ENCODE results near the gene PID1. TPM values are rescaled to one million over a fixed set of nuclear protein-coding genes. Genes with fewer than 3 reads are reported as not detected.

The PID1 gene
- total and polyA plus RNA-seq, 5 donors from 2014 or later = 0.09 TPM; not detected in 4

GRCh38 chr2:229296536-229296935 is 25.4 kb upstream of the PID1 start:
- Histone ChIP-seq H3K27me3 (ENCODE audit: control insufficient read depth, insufficient read depth, low read length) (no peaks in the 10 kb centered on the region), H3K4me3 (ENCODE audit: low read depth, low read length) (no peak overlapping the region), H3K9me3 (ENCODE audit: control insufficient read depth in 2 of 2, low read length in 2 of 2) (no peaks in the 10 kb centered on the region), H3K36me3 (ENCODE audit: control insufficient read depth, insufficient read depth, low read length) (no peaks in the 10 kb centered on the region), H3K27ac (ENCODE audit: insufficient read depth, low read length, poor library complexity, severe bottlenecking) (no peak overlapping the region), H3K4me1 (ENCODE audit: control insufficient read depth, insufficient read depth, low read length, poor library complexity, severe bottlenecking) (no peaks in the 10 kb centered on the region)
- Mint-ChIP-seq H3K27ac (no peak overlapping the region), H3K9me3 (peaks cover 0 to 5% (median 0%) of the 10 kb centered on the region in 7 donors), H3K4me3 (no peak overlapping the region), H3K36me3 (no peaks in the 10 kb centered on the region), H3K27me3 (no peaks in the 10 kb centered on the region), H3K4me1 (no peaks in the 10 kb centered on the region)
- ATAC-seq (ENCODE audit: low read depth in 2 of 2) (no peak), DNase-seq (no peak)

- Mint-ChIP-seq H3K27ac (no peak overlapping the region), H3K4me3 (no peak overlapping the region), H3K27me3 (no peaks in the 10 kb centered on the region), H3K4me1 (no peaks in the 10 kb centered on the region), H3K9me3 (peaks cover 0 to 5% (median 0%) of the 10 kb centered on the region in 7 donors), H3K36me3 (no peaks in the 10 kb centered on the region)
- Histone ChIP-seq H3K4me1 (ENCODE audit: control insufficient read depth, insufficient read depth, low read length, poor library complexity, severe bottlenecking) (no peaks in the 10 kb centered on the region), H3K9me3 (ENCODE audit: control insufficient read depth in 2 of 2, low read length in 2 of 2) (no peaks in the 10 kb centered on the region), H3K27me3 (ENCODE audit: control insufficient read depth, insufficient read depth, low read length) (no peaks in the 10 kb centered on the region), H3K27ac (ENCODE audit: insufficient read depth, low read length, poor library complexity, severe bottlenecking) (no peak overlapping the region), H3K36me3 (ENCODE audit: control insufficient read depth, insufficient read depth, low read length) (no peaks in the 10 kb centered on the region), H3K4me3 (ENCODE audit: low read depth, low read length) (no peak overlapping the region)
- ATAC-seq (ENCODE audit: low read depth in 2 of 2) = no peak
- DNase-seq = no peak
Observed at GRCh38 chr2:229296016-229296415, 24.9 kb upstream of the PID1 start.

GRCh38 chr2:229287823-229288222 is 16.7 kb upstream of the PID1 start:
- ATAC-seq (ENCODE audit: low read depth in 2 of 2) = no peak
- H3K27me3 ChIP-seq (ENCODE audit: control insufficient read depth, insufficient read depth, low read length) = no peaks in the 10 kb centered on the region
- no peak overlapping the region for H3K4me3 ChIP-seq (ENCODE audit: low read depth, low read length)
- Mint-ChIP-seq H3K27me3 (no peaks in the 10 kb centered on the region), H3K9me3 (peaks cover 0 to 5% (median 4%) of the 10 kb centered on the region in 7 donors), H3K27ac (no peak overlapping the region), H3K4me3 (no peak overlapping the region), H3K36me3 (no peaks in the 10 kb centered on the region), H3K4me1 (no peaks in the 10 kb centered on the region)
- no peaks in the 10 kb centered on the region for H3K9me3 ChIP-seq (ENCODE audit: control insufficient read depth in 2 of 2, low read length in 2 of 2)
- H3K27ac ChIP-seq (ENCODE audit: insufficient read depth, low read length, poor library complexity, severe bottlenecking) = no peak overlapping the region
- DNase-seq = no peak
- H3K4me1 ChIP-seq (ENCODE audit: control insufficient read depth, insufficient read depth, low read length, poor library complexity, severe bottlenecking) = no peaks in the 10 kb centered on the region
- no peaks in the 10 kb centered on the region for H3K36me3 ChIP-seq (ENCODE audit: control insufficient read depth, insufficient read depth, low read length)

GRCh38 chr2:229282758-229283546 is 11.9 kb upstream of the PID1 start:
- no peaks in the 10 kb centered on the region for H3K36me3 ChIP-seq (ENCODE audit: control insufficient read depth, insufficient read depth, low read length)
- Mint-ChIP-seq H3K36me3 (no peaks in the 10 kb centered on the region), H3K27ac (no peak overlapping the region), H3K4me1 (no peaks in the 10 kb centered on the region), H3K4me3 (no peak overlapping the region), H3K9me3 (peaks cover 0 to 2% (median 0%) of the 10 kb centered on the region in 7 donors), H3K27me3 (no peaks in the 10 kb centered on the region)
- no peak overlapping the region for H3K27ac ChIP-seq (ENCODE audit: insufficient read depth, low read length, poor library complexity, severe bottlenecking)
- ATAC-seq (ENCODE audit: low read depth in 2 of 2) (no peak), DNase-seq (no peak)
- H3K4me3 ChIP-seq (ENCODE audit: low read depth, low read length) = no peak overlapping the region
- no peaks in the 10 kb centered on the region for H3K9me3 ChIP-seq (ENCODE audit: control insufficient read depth in 2 of 2, low read length in 2 of 2)
- H3K27me3 ChIP-seq (ENCODE audit: control insufficient read depth, insufficient read depth, low read length) = no peaks in the 10 kb centered on the region
- no peaks in the 10 kb centered on the region for H3K4me1 ChIP-seq (ENCODE audit: control insufficient read depth, insufficient read depth, low read length, poor library complexity, severe bottlenecking)

- Histone ChIP-seq H3K4me3 (ENCODE audit: low read depth, low read length) (no peak overlapping the region), H3K9me3 (ENCODE audit: control insufficient read depth in 2 of 2, low read length in 2 of 2) (no peaks in the 10 kb centered on the region), H3K27ac (ENCODE audit: insufficient read depth, low read length, poor library complexity, severe bottlenecking) (no peak overlapping the region), H3K36me3 (ENCODE audit: control insufficient read depth, insufficient read depth, low read length) (no peaks in the 10 kb centered on the region), H3K27me3 (ENCODE audit: control insufficient read depth, insufficient read depth, low read length) (no peaks in the 10 kb centered on the region), H3K4me1 (ENCODE audit: control insufficient read depth, insufficient read depth, low read length, poor library complexity, severe bottlenecking) (no peaks in the 10 kb centered on the region)
- H3K4me1 Mint-ChIP-seq = no peaks in the 10 kb centered on the region
- DNase-seq = no peak
- H3K36me3 Mint-ChIP-seq = no peaks in the 10 kb centered on the region
- H3K4me3 Mint-ChIP-seq = no peak overlapping the region
- H3K27me3 Mint-ChIP-seq = no peaks in the 10 kb centered on the region
- H3K9me3 Mint-ChIP-seq = peaks cover 0 to 2% (median 0%) of the 10 kb centered on the region in 7 donors
- no peak for ATAC-seq (ENCODE audit: low read depth in 2 of 2)
- H3K27ac Mint-ChIP-seq = no peak overlapping the region
Observed at GRCh38 chr2:229279516-229279915, 8.4 kb upstream of the PID1 start.

- no peaks in the 10 kb centered on the region for H3K9me3 ChIP-seq (ENCODE audit: control insufficient read depth in 2 of 2, low read length in 2 of 2)
- H3K36me3 Mint-ChIP-seq = no peaks in the 10 kb centered on the region
- no peaks in the 10 kb centered on the region for H3K4me1 ChIP-seq (ENCODE audit: control insufficient read depth, insufficient read depth, low read length, poor library complexity, severe bottlenecking)
- no peaks in the 10 kb centered on the region for H3K27me3 ChIP-seq (ENCODE audit: control insufficient read depth, insufficient read depth, low read length)
- ATAC-seq (ENCODE audit: low read depth in 2 of 2) = no peak
- H3K4me3 Mint-ChIP-seq = no peak overlapping the region
- no peak overlapping the region for H3K4me3 ChIP-seq (ENCODE audit: low read depth, low read length)
- H3K36me3 ChIP-seq (ENCODE audit: control insufficient read depth, insufficient read depth, low read length) = no peaks in the 10 kb centered on the region
- no peak overlapping the region for H3K27ac ChIP-seq (ENCODE audit: insufficient read depth, low read length, poor library complexity, severe bottlenecking)
- peaks cover 0 to 3% (median 0%) of the 10 kb centered on the region in 4 donors for H3K4me1 Mint-ChIP-seq
- H3K9me3 Mint-ChIP-seq = peaks cover 0 to 2% (median 0%) of the 10 kb centered on the region in 7 donors
- no peak overlapping the region for H3K27ac Mint-ChIP-seq
- H3K27me3 Mint-ChIP-seq = peaks cover 26% of the 10 kb centered on the region
- no peak for DNase-seq
Observed at GRCh38 chr2:229275506-229275905, 4.4 kb upstream of the PID1 start.

GRCh38 chr2:229273723-229274338 is 2.7 kb upstream of the PID1 start:
- no peak overlapping the region for H3K27ac ChIP-seq (ENCODE audit: insufficient read depth, low read length, poor library complexity, severe bottlenecking)
- no peaks in the 10 kb centered on the region for H3K9me3 ChIP-seq (ENCODE audit: control insufficient read depth in 2 of 2, low read length in 2 of 2)
- no peaks in the 10 kb centered on the region for H3K27me3 ChIP-seq (ENCODE audit: control insufficient read depth, insufficient read depth, low read length)
- Mint-ChIP-seq H3K9me3 (peaks cover 0 to 1% (median 0%) of the 10 kb centered on the region in 7 donors), H3K36me3 (no peaks in the 10 kb centered on the region), H3K4me1 (peaks cover 0 to 3% (median 0%) of the 10 kb centered on the region in 4 donors), H3K27me3 (peaks cover 33% of the 10 kb centered on the region), H3K27ac (no peak overlapping the region), H3K4me3 (no peak overlapping the region)
- DNase-seq = peak in 1 of 3 donors; percentile 4
- no peak for ATAC-seq (ENCODE audit: low read depth in 2 of 2)
- no peaks in the 10 kb centered on the region for H3K36me3 ChIP-seq (ENCODE audit: control insufficient read depth, insufficient read depth, low read length)
- H3K4me3 ChIP-seq (ENCODE audit: low read depth, low read length) = no peak overlapping the region
- H3K4me1 ChIP-seq (ENCODE audit: control insufficient read depth, insufficient read depth, low read length, poor library complexity, severe bottlenecking) = no peaks in the 10 kb centered on the region
